Nephron (organoid): Measurements from ENCODE around the gene ZNF394.
"Not testable (repeated sequence)": the region's sequence is repeated elsewhere in the genome, so short reads cannot be mapped to it uniquely, and the experiment has no call there.

Experiments
- H3K27ac Mint-ChIP-seq, 3 experiments: 2 replicates each; pipeline ENCODE4 v1.8.0; 2020; ENCODE audit warnings: mixed read lengths in 3 of 3, mild to moderate bottlenecking in 2 of 3, moderate library complexity in 1 of 3
- H3K27me3 Mint-ChIP-seq: 2 replicates; pipeline ENCODE4 v1.8.0; 2021; ENCODE audit warnings: low read depth, mild to moderate bottlenecking, moderate library complexity, mixed read lengths
- H3K36me3 Mint-ChIP-seq: 2 replicates; pipeline ENCODE4 v1.8.0; 2020; ENCODE audit warnings: low read depth, mixed read lengths
- H3K4me1 Mint-ChIP-seq: 2 replicates; pipeline ENCODE4 v1.8.0; 2020; ENCODE audit warnings: mixed read lengths
- H3K4me3 Mint-ChIP-seq, 3 experiments: 2 replicates each; pipeline ENCODE4 v1.8.0; 2020; ENCODE audit warnings: mild to moderate bottlenecking in 3 of 3, mixed read lengths in 3 of 3, moderate library complexity in 2 of 3
- H3K9me3 Mint-ChIP-seq: 2 replicates; pipeline ENCODE4 v1.8.0; 2020; ENCODE audit warnings: mixed read lengths
- CTCF ChIP-seq, 3 experiments: fragments of 200-600 bp; sonication (generic); IDR thresholded peaks; one replicate each; pipeline ENCODE4 v1.5.0; 2021; ENCODE audit warnings: antibody characterized with exemption in 3 of 3; ENCODE audit not compliant: unreplicated experiment in 3 of 3

ZNF394 gene

DNA sequence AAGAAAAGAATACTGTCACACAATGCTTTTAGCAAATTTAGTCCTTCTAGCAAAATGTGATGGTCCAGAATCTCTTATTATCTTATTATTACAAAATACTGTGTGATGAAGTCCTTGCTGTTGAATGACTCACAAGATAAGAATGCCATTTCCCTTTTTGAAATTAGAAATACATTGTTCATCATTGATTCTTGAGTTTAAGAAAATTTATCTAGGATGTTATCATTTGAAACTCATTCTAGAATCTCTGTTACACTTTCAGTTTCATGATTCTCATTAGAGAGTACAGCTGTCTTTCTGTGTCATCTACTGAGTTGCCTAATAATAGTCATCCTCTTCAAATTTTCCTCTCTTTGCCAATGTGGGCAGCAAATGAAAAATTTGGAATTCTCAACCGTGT lies 14.0 kb upstream of the ZNF394 start:
- H3K4me1 Mint-ChIP-seq: no peaks in the 10 kb centered on the region
- no peak overlapping the region for H3K4me3 Mint-ChIP-seq
- H3K27me3 Mint-ChIP-seq: no peaks in the 10 kb centered on the region
- no peak for TF ChIP-seq CTCF (IDR thresholded peaks at IDR 0.05; ENCODE audit: unreplicated experiment in 3 of 3)
- H3K36me3 Mint-ChIP-seq: peaks cover 35% of the 10 kb centered on the region
- H3K9me3 Mint-ChIP-seq: no peaks in the 10 kb centered on the region
- no peak overlapping the region for H3K27ac Mint-ChIP-seq

GRCh38 chr7:99505324-99505662 lies 5.2 kb upstream of the ZNF394 start:
- H3K27ac Mint-ChIP-seq: peak overlapping the region; percentile 87 to 98 (median 94)
- peak overlapping the region; percentile 89 to 95 (median 94) for H3K4me3 Mint-ChIP-seq
- no peak for TF ChIP-seq CTCF (IDR thresholded peaks at IDR 0.05; ENCODE audit: unreplicated experiment in 3 of 3)
- H3K27me3 Mint-ChIP-seq: no peaks in the 10 kb centered on the region
- peaks cover 20% of the 10 kb centered on the region for H3K4me1 Mint-ChIP-seq
- peaks cover 5% of the 10 kb centered on the region for H3K36me3 Mint-ChIP-seq
- no peaks in the 10 kb centered on the region for H3K9me3 Mint-ChIP-seq

GRCh38 chr7:99504603-99505323 lies 4.7 kb upstream of the ZNF394 start, which contains the start of gene ZKSCAN5:
Gene ZKSCAN5, plus strand, starts transcription at chr7:99504662. Its CDS starts 1,383 bp downstream, at chr7:99506045.
- no peak for TF ChIP-seq CTCF (IDR thresholded peaks at IDR 0.05; ENCODE audit: unreplicated experiment in 3 of 3)
- Mint-ChIP-seq H3K4me1 (peaks cover 25% of the 10 kb centered on the region), H3K4me3 (peak within 1 kb of the TSS; percentile 89 to 95 (median 94)), H3K9me3 (no peaks in the 10 kb centered on the region), H3K36me3 (peaks cover 9% of the 10 kb centered on the region), H3K27me3 (no peaks in the 10 kb centered on the region), H3K27ac (peak within 1 kb of the TSS; percentile 87 to 98 (median 94))

DNA sequence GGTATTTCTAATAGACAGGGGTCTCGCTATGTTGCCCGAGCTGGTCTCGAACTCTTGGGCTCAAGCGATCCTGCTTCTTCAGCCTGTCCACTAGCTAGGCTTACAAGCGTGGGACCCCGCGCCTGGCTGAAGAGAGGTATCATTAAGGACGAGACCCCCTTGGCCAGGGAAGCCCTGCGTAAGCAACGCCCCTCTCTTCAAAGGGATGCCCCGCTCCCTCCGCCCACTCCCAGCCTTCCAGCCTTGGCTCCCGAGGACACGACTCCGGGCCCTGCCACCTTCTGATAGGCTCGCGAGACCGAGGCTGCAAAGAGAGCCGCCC lies 4.2 kb upstream of the ZNF394 start:
- H3K4me1 Mint-ChIP-seq: peaks cover 25% of the 10 kb centered on the region
- TF ChIP-seq CTCF (IDR thresholded peaks at IDR 0.05; ENCODE audit: unreplicated experiment in 3 of 3): no peak
- H3K27me3 Mint-ChIP-seq: no peaks in the 10 kb centered on the region
- H3K4me3 Mint-ChIP-seq: peak overlapping the region; percentile 89 to 95 (median 94)
- H3K36me3 Mint-ChIP-seq: peaks cover 9% of the 10 kb centered on the region
- peak overlapping the region; percentile 87 to 98 (median 94) for H3K27ac Mint-ChIP-seq
- no peaks in the 10 kb centered on the region for H3K9me3 Mint-ChIP-seq

DNA sequence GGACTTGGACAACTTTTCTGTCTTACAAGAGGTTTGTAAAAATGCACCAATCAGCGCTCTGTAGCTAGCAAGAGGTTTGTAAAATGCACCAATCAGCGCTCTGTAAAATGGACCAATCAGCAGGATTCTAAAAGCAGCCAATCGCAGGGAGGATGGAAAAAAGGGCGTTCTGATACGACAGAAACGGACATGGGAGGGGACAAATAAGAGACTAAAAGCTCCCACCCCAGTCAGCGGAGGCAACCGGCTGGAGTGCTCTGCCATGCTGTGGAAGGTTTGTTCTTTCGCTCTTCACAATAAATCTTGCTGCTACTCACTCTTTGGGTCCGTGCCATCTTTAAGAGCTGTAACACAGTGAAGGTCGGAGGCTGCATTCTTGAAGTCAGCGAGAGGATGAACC lies 1.2 kb upstream of the ZNF394 start:
- Mint-ChIP-seq H3K4me1 (peaks cover 31% of the 10 kb centered on the region), H3K36me3 (peaks cover 23% of the 10 kb centered on the region), H3K27ac (peak overlapping the region in 2 of 3 experiments; percentile 35 to 38), H3K4me3 (peak overlapping the region; percentile 97 to 99 (median 98))
- not testable (repeated sequence) for H3K27me3 Mint-ChIP-seq, H3K9me3 Mint-ChIP-seq

DNA sequence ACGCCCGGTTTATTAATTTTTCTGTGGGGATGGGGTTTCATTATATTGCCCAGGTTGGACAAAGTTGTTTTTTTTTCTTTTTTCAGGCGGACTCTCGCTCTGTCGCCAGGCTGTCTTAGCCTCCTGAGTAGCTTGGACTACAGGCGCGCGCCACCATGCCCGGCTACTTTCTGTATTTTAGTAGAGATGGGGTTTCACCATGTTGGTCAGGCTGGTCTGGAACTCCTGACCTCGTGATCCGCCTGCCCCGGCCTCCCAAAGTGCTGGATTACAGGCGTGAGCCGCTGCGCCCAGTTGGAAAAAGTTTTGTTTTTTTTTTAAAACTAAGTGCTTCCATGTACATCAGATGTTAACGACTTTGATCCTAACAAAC lies 542 bp upstream of the ZNF394 start:
- Mint-ChIP-seq H3K4me3 (peak overlapping the region; percentile 97 to 99 (median 98)), H3K27me3 (no peaks in the 10 kb centered on the region), H3K4me1 (peaks cover 25% of the 10 kb centered on the region), H3K27ac (peak overlapping the region; percentile 93 to 97 (median 96)), H3K36me3 (peaks cover 28% of the 10 kb centered on the region), H3K9me3 (no peaks in the 10 kb centered on the region)
- no peak for TF ChIP-seq CTCF (IDR thresholded peaks at IDR 0.05; ENCODE audit: unreplicated experiment in 3 of 3)
